ENCODE data around the gene RASA1. TPM values are rescaled to one million over a fixed set of nuclear protein-coding genes. Genes with fewer than 3 reads are reported as not detected.

The RASA1 gene
- total and polyA plus RNA-seq, 9 of the 15 experiments (the other 6 are each of a cell fraction or from before 2014, with no cell fraction given): 3.2 to 17.3 (median 9.2) TPM

DNA sequence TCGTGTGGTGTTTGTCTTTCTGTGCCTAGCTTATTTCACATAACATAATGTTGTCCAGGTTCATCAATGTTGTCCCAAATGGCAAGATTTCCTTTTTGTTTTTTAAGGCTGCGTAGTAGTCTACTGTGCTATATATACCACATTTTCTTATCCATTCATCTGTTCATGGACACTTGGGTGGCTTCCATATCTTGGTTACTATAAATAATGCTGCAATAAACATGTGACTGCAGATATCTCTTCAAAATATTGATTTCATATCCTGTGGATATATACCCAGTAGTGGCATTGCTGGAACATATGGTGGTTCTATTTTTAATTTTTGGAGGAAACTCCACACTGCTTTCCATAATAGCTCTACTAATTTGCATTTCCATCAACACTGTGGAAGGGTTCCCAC is 170.5 kb downstream of the RASA1 start:
- Histone ChIP-seq H3K27me3 (ENCODE audit: control insufficient read depth in 2 of 2, insufficient read depth in 2 of 2, low read length in 2 of 2) (no peaks in the 10 kb centered on the region), H3K79me2 (ENCODE audit: control insufficient read depth, insufficient read depth, low read length) (no peaks in the 10 kb centered on the region), H4K20me1 (replicated peaks; ENCODE audit: control insufficient read depth, insufficient read depth, low read length) (no peaks in the 10 kb centered on the region), H3K27ac (ENCODE audit: extremely low read depth, low read depth, low read length) (no peak overlapping the region), H3K9me3 (replicated peaks; ENCODE audit: control insufficient read depth, insufficient read depth, low read depth, low read length) (no peaks in the 10 kb centered on the region), H3K4me2 (ENCODE audit: insufficient read depth, low read length) (no peak overlapping the region), H3K4me1 (replicated peaks in 1 of 2; ENCODE audit: control insufficient read depth in 2 of 2, insufficient read depth in 2 of 2, low read length in 2 of 2) (no peaks in the 10 kb centered on the region), H3K36me3 (ENCODE audit: control insufficient read depth, insufficient read depth, low read length) (no peaks in the 10 kb centered on the region), H2AFZ (ENCODE audit: low read depth, low read length) (no peak overlapping the region), H3K9me1 (ENCODE audit: control insufficient read depth, insufficient read depth, low read length) (no peaks in the 10 kb centered on the region), H3K4me3 (no peak overlapping the region), H3K9ac (ENCODE audit: insufficient read depth in 1 of 2, low read depth in 2 of 2, low read length in 2 of 2) (no peak overlapping the region)
- DNase-seq (ENCODE audit: extremely low read depth in 1 of 4, low spot score in 3 of 4) (no peak), FAIRE-seq (no peak), ATAC-seq (no peak)
- ChIA-PET POLR2A (no interaction called here), CTCF (ENCODE audit: low intra/inter-chr PET ratio) (no interaction called here)
- BruUV-seq (replicated peaks): no TSS peak
- WGBS (ENCODE audit: insufficient coverage, low coverage, missing lambda C conversion rate): 0% methylated on average over 2 of the region's 2 CpGs
- intact Hi-C loops (cut with micrococcal nuclease) (no loop called here), in situ Hi-C loops (cut with MboI) (no loop called here)
- TF ChIP-seq PML (IDR thresholded peaks at IDR 0.05; ENCODE audit: low read length) (no peak), USF2 (CRISPR knock-in tag; IDR thresholded peaks at IDR 0.05) (no peak), ZNF431 (CRISPR knock-in tag; IDR thresholded peaks at IDR 0.05) (no peak), TAF9B (IDR thresholded peaks at IDR 0.05; ENCODE audit: partially characterized antibody) (no peak), ID3 (CRISPR knock-in tag; IDR thresholded peaks at IDR 0.05) (no peak), ID3 (tag; IDR thresholded peaks at IDR 0.05) (no peak), CHAMP1 (IDR thresholded peaks at IDR 0.05) (no peak), PHF20 (IDR thresholded peaks at IDR 0.05; ENCODE audit: partially characterized antibody) (no peak), ZSCAN32 (CRISPR knock-in tag; IDR thresholded peaks at IDR 0.05) (no peak), GTF2E2 (tag; IDR thresholded peaks at IDR 0.05) (no peak), VEZF1 (CRISPR knock-in tag; IDR thresholded peaks at IDR 0.05) (no peak)
- TF ChIP-seq, protein P1, sequence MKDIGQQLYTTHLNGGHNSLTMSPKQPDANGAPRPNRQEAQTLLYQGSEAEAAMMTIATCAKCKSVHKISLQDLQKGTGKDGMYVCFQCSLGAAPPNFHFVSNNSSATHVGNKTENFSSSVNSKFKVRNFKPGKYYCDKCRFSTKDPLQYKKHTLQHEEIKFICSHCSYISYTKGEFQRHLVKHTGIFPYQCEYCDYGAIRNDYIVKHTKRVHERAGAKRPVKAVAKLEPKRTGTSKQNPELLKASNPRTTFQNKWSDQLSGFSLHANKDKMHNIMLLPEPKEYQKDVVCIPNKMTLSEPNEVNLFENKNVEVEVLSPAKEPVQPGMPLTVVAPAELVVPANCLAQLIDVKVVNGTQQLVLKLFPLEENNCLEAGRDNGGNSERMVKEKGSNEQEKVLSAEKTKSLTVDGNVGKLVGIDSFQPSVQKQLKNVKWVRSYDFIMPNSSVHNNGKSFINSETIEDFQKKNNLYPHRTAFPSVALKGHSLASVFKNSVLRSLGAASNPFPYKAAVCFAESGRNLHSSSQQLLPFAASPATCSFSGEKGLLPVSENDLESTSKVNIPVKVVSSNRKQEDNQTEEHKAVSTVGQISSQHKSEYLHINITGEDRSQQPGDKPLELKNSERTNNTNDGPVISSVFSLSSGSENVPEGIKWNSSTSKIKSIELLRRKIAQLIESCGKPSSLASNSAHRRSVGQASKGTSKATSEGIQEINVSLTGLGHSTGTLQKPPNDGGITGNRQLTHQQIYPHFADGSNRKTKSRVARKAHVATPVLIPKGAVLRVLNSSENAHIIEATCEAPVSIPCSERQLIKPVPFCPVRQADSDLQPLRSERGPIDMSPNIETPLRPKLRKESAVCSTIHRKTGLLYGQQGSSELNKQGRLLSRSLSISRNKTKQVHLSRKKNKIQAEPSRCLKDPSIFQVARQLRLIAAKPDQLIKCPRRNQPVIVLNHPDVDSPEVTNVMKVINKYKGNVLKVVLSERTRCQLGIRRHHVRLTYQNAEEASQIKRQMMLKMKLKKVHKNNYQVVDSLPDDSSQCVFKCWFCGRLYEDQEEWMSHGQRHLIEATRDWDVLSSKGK (CRISPR knock-in tag; IDR thresholded peaks at IDR 0.05): no peak
- TF ChIP-seq, protein P2, sequence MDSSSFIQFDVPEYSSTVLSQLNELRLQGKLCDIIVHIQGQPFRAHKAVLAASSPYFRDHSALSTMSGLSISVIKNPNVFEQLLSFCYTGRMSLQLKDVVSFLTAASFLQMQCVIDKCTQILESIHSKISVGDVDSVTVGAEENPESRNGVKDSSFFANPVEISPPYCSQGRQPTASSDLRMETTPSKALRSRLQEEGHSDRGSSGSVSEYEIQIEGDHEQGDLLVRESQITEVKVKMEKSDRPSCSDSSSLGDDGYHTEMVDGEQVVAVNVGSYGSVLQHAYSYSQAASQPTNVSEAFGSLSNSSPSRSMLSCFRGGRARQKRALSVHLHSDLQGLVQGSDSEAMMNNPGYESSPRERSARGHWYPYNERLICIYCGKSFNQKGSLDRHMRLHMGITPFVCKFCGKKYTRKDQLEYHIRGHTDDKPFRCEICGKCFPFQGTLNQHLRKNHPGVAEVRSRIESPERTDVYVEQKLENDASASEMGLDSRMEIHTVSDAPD (CRISPR knock-in tag; IDR thresholded peaks at IDR 0.05): no peak

Measured in K562 (cell line).